ENCODE measurements around the gene HIP1R.

The HIP1R gene

DNA sequence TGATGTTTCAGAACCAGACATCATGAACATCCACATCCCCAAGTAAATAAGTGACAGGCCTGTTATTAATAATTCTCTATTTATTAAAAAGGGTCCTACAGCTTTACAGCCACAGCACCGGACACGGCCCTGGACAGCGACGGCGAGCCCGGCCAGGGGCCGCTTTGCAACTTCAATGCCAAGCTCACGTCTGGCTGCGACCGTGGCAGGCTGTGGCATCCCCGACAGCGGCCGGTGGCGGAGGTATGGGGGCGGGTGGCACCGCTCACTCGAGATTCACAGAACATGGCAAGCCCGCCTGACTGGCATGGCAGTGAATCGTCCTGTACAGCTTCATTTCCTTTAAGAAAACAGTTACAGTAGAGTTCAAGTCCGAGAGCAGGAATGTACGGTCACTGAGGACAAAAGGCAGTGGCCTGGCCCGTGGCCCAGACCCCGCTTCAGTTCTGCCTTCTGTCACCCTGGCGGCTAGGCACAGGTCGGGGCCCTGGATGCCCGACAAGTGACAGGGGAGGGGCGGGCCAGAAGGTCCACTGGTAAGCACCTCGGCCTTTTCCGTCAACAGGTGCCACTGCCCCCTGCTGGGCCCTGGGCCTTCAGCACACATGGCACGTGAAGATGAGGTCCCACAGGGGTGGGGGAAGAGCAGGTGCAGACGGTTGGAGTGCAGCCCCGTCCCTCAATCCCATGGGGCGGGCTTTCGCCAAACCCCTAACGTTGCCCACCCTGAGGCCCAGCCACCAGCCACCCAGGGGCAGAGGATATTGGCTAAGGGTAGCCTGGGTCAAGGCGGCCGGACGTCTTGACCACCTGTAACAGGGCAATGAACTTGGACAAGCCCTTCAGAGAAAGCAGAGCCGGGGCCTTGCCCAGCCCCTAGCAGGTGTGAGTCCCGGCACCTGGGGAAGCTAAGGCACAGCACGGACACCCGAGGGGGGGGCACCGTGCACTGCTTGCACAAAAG is 30.3 kb downstream of the HIP1R start:
- no peak overlapping the region for H3K4me3 Mint-ChIP-seq
- H3K27ac Mint-ChIP-seq = peak overlapping the region; percentile 78 to 95 (median 81)
- TF ChIP-seq, protein P1, sequence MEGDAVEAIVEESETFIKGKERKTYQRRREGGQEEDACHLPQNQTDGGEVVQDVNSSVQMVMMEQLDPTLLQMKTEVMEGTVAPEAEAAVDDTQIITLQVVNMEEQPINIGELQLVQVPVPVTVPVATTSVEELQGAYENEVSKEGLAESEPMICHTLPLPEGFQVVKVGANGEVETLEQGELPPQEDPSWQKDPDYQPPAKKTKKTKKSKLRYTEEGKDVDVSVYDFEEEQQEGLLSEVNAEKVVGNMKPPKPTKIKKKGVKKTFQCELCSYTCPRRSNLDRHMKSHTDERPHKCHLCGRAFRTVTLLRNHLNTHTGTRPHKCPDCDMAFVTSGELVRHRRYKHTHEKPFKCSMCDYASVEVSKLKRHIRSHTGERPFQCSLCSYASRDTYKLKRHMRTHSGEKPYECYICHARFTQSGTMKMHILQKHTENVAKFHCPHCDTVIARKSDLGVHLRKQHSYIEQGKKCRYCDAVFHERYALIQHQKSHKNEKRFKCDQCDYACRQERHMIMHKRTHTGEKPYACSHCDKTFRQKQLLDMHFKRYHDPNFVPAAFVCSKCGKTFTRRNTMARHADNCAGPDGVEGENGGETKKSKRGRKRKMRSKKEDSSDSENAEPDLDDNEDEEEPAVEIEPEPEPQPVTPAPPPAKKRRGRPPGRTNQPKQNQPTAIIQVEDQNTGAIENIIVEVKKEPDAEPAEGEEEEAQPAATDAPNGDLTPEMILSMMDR (IDR thresholded peaks at IDR 0.05; ENCODE audit: unreplicated experiment in 3 of 3) = peak; percentile 27 to 40 (median 38)
- peaks cover 30% of the 10 kb centered on the region for H3K36me3 Mint-ChIP-seq (ENCODE audit: low read depth)
- H3K9me3 Mint-ChIP-seq = no peaks in the 10 kb centered on the region
- peaks cover 40% of the 10 kb centered on the region for H3K4me1 Mint-ChIP-seq
- H3K27me3 Mint-ChIP-seq (ENCODE audit: low read depth) = no peaks in the 10 kb centered on the region

DNA sequence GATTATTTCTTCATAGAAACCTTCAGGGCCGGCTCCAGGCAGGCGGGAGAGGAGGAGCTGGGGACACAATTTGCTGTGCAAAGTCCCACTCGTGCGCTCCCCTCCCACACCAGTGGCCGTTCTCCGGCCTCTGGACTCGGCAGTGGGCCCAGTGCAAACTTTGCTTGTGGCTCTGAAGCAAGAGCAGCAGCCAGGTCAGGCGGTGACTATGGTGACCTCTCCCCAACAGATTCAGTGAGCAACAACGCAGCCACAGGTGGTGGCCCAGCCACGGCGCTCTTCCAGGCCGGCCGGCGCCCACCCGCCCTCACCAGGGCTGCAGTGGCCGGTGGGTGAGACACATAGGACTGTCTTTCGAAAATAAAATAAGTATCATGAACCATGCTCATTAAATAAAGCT is 31.1 kb downstream of the HIP1R start:
- H3K27ac Mint-ChIP-seq = peak overlapping the region; percentile 33 to 78 (median 39)
- H3K4me3 Mint-ChIP-seq = no peak overlapping the region
- TF ChIP-seq, protein P1 (IDR thresholded peaks at IDR 0.05; ENCODE audit: unreplicated experiment in 3 of 3) = no peak
- no peaks in the 10 kb centered on the region for H3K9me3 Mint-ChIP-seq
- peaks cover 33% of the 10 kb centered on the region for H3K36me3 Mint-ChIP-seq (ENCODE audit: low read depth)
- peaks cover 48% of the 10 kb centered on the region for H3K4me1 Mint-ChIP-seq
- no peaks in the 10 kb centered on the region for H3K27me3 Mint-ChIP-seq (ENCODE audit: low read depth)

DNA sequence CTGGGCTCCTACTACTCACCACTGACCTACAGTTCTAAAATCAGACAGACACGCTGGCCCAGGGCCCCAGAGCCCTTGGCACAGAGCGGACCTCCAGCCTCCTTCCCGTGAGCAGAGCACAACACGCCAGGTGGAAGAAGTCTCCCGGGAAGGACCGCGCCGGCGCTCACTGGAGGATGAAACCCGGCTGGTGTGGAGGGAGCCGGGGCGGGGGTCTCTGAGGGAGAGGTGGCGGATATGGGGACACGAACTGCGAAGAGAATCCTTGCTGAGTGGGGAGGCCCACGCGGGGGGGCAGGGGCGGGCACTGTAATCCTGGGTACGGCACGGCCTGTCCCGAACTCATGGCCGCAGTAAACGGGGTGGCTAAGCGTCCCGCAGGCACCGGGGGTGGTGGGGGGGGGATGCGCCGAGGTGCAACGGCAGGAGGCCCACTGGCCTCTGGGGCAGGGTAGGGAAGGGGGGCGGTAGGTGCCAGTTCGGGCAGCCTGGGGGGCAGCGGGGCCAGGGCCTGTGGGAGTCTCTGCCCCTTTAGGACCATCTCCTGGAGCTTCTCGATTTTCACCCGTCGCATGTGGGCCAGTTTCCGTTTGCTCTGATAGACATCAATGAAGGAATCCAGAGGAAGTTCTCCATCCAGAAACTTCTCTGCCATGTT is 31.8 kb downstream of the HIP1R start:
- Mint-ChIP-seq H3K27me3 (ENCODE audit: low read depth) (no peaks in the 10 kb centered on the region), H3K36me3 (ENCODE audit: low read depth) (peaks cover 33% of the 10 kb centered on the region), H3K4me1 (peaks cover 52% of the 10 kb centered on the region), H3K4me3 (no peak overlapping the region), H3K9me3 (no peaks in the 10 kb centered on the region), H3K27ac (peak overlapping the region; percentile 33 to 78 (median 54))
- TF ChIP-seq, protein P1 (IDR thresholded peaks at IDR 0.05; ENCODE audit: unreplicated experiment in 3 of 3) = no peak

DNA sequence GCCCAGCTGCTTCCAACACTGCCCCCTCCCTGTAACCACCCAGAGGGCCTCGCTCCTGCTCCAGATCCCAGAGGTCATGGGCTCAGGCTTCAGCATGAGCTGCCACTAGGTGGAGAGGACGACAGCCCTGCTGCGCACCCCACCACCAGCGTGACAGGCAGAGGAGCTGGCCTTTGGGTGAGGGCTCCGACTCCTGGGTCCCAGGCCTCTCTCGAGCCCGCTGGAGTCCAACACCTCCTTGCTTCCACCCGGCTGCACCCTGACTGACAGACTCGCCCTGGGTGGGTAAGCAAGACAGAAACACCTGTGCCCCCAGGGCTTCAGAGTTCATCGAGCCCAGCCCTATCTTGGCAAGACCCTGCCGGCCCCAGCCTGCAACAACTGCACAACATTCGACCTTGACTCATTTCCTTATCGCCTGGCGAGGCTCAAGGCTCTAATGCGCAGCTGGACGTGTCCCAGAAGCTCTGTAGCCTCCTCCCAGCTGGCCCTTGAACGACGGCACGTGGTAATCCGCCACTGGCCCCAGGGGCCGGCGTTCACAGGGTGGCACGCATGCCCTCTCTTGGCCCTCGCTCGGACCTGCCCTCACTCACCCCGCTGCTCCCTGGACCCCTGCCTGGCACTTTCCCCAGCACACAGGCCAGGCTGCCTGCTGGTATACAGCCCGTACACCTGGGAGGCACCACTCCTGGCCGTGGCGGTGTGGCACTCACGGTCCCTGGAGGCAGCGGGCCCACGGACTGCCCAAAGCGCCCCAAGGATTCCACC is 32.6 kb downstream of the HIP1R start:
- Mint-ChIP-seq H3K36me3 (ENCODE audit: low read depth) (peaks cover 33% of the 10 kb centered on the region), H3K4me1 (peaks cover 57% of the 10 kb centered on the region), H3K4me3 (no peak overlapping the region), H3K9me3 (no peaks in the 10 kb centered on the region), H3K27ac (no peak overlapping the region), H3K27me3 (ENCODE audit: low read depth) (no peaks in the 10 kb centered on the region)
- TF ChIP-seq, protein P1 (IDR thresholded peaks at IDR 0.05; ENCODE audit: unreplicated experiment in 3 of 3) = no peak

DNA sequence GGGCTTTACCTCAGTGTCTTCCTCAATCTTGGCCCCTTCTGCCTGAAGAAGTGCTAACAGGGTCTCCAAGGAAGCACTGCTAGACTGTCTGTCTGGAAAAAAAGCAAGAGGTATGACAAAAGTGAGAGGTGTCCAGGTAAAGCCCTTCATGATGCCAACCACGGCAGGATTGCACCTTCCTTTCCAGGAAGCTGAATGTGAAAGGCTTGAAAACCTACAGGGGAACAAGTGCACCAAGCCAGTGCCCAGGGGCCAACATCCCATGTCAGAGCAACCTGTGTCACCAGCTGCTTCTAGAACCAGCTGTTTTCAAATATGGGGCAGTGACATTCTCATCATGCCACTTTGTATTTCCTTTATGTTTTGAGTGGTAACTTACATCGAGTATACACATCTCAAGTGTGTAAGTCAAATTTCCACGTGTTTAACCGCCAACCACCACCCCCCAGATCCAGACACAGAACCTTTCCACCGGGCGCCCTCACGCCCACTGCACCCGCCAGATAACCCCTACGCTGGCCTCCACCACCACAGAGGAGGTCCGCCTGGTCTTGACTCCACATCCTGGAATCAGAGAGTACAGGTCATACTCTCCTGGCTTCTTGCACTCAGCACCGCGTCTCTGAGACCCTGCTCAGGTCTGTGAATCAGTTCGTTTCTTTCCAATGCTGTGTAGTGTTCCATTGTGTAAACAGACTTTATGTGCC is 33.4 kb downstream of the HIP1R start:
- Mint-ChIP-seq H3K36me3 (ENCODE audit: low read depth) (peaks cover 33% of the 10 kb centered on the region), H3K27me3 (ENCODE audit: low read depth) (no peaks in the 10 kb centered on the region)

More for the DNA sequence above, 33.4 kb downstream of the HIP1R start:
- Mint-ChIP-seq H3K4me1 (peaks cover 59% of the 10 kb centered on the region), H3K4me3 (no peak overlapping the region), H3K9me3 (no peaks in the 10 kb centered on the region), H3K27ac (peak overlapping the region in 2 of 3 experiments; percentile 35 to 63)
- TF ChIP-seq, protein P1 (IDR thresholded peaks at IDR 0.05; ENCODE audit: unreplicated experiment in 3 of 3) = no peak
